Measurements from ENCODE around the gene CMPK2. TPM values are rescaled to one million over a fixed set of nuclear protein-coding genes. Genes with fewer than 3 reads are reported as not detected.

The CMPK2 gene
- total and polyA plus RNA-seq, 2 experiments from 2014 or later = 4.1 to 5.4 TPM

DNA sequence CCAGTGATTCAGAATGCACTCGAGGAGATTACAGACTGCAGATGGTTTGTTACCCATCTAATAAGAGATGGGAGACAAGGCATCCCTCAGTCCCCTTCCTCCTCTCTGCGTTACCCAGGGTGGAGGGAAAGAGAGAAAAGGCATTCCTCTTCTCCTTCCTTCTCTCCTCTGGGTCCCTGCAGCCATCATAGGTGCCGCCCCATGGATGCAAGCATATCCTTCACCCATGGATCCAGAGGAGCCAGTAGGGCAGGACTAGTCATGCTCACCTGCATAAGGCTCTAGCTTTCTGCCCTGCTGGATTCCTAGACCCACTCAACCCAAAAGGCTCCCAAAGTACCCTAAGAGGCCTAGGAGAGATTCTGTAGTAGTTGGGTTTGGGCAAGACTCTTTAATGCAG, 20.4 kb downstream of the CMPK2 start:
- H3K4me2 ChIP-seq = no peak overlapping the region
- H3K27ac ChIP-seq = no peak overlapping the region
- no peak overlapping the region for H2AFZ ChIP-seq
- WGBS (ENCODE audit: low lambda C conversion rate, missing lambda C conversion rate) = 75% methylated on average over 3 of the region's 3 CpGs
- H3K9me2 ChIP-seq (replicated peaks; ENCODE audit: insufficient read depth) = no peaks in the 10 kb centered on the region
- no peak overlapping the region for H3K4me3 ChIP-seq
- H3K27me3 ChIP-seq = no peaks in the 10 kb centered on the region
- DNase-seq (ENCODE audit: low spot score) = no peak
- peaks cover 25% of the 10 kb centered on the region for H3K9me3 ChIP-seq (ENCODE audit: low read depth)
- H4K20me1 ChIP-seq (ENCODE audit: insufficient read depth, poor library complexity, severe bottlenecking) = no peaks in the 10 kb centered on the region
- no peaks in the 10 kb centered on the region for H3K79me2 ChIP-seq
- no peaks in the 10 kb centered on the region for H3K36me3 ChIP-seq (replicated peaks; ENCODE audit: insufficient read depth, low read depth)
- H3K4me1 ChIP-seq (ENCODE audit: insufficient read depth) = no peaks in the 10 kb centered on the region
- TF ChIP-seq EZH2 (IDR thresholded peaks at IDR 0.05; ENCODE audit: borderline replicate concordance) (no peak), EZH2phosphoT487 (IDR thresholded peaks at IDR 0.05; ENCODE audit: low read depth, severe bottlenecking, unreplicated experiment) (no peak)
- TF ChIP-seq, protein P1, sequence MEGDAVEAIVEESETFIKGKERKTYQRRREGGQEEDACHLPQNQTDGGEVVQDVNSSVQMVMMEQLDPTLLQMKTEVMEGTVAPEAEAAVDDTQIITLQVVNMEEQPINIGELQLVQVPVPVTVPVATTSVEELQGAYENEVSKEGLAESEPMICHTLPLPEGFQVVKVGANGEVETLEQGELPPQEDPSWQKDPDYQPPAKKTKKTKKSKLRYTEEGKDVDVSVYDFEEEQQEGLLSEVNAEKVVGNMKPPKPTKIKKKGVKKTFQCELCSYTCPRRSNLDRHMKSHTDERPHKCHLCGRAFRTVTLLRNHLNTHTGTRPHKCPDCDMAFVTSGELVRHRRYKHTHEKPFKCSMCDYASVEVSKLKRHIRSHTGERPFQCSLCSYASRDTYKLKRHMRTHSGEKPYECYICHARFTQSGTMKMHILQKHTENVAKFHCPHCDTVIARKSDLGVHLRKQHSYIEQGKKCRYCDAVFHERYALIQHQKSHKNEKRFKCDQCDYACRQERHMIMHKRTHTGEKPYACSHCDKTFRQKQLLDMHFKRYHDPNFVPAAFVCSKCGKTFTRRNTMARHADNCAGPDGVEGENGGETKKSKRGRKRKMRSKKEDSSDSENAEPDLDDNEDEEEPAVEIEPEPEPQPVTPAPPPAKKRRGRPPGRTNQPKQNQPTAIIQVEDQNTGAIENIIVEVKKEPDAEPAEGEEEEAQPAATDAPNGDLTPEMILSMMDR (IDR thresholded peaks at IDR 0.05; ENCODE audit: poor library complexity) = no peak

DNA sequence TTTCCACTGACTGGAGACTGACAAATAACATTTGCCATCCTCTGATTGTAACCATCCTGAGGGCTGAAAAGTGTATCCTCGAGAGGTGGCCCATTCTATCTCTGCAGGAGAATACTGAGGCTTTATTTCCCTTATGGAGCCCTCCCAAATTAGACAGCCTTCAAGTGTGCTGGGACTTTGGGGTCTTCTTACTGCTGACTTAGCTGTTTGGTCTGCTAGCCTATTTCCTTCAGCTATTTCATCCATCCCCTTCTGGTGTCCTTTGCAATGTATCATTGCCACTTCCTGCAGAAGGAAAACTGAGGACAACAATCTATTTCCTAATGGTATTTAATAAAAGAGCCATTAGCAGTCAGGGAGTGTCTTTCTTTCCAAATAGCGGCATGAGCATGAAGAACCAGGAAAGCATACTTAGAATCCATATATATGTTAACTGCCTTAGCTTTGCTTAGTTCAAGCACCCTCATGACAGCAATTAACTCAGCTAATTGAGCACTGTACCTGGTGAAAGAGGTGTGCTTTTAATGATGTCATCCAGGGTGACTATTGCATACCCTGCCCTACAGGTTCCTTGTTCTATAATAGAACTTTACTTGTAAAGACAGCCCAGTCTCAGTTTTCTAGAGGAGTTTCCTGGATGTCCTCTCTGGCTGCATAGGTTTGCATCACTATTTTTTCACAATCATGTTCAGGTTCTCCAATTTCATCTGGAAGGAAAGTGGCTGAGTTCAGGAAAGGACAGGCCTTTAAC, 24.0 kb downstream of the CMPK2 start:
- no peak overlapping the region for H2AFZ ChIP-seq
- H3K27ac ChIP-seq = no peak overlapping the region
- TF ChIP-seq EZH2phosphoT487 (IDR thresholded peaks at IDR 0.05; ENCODE audit: low read depth, severe bottlenecking, unreplicated experiment) = no peak
- TF ChIP-seq, protein P1 (IDR thresholded peaks at IDR 0.05; ENCODE audit: poor library complexity) = no peak
- TF ChIP-seq EZH2 (IDR thresholded peaks at IDR 0.05; ENCODE audit: borderline replicate concordance) = no peak
- H3K79me2 ChIP-seq = no peaks in the 10 kb centered on the region
- no peak overlapping the region for H3K4me2 ChIP-seq
- WGBS (ENCODE audit: low lambda C conversion rate, missing lambda C conversion rate) = 83% methylated on average over 2 of the region's 2 CpGs
- peaks cover 25% of the 10 kb centered on the region for H3K9me3 ChIP-seq (ENCODE audit: low read depth)
- no peak for DNase-seq (ENCODE audit: low spot score)
- H3K4me1 ChIP-seq (ENCODE audit: insufficient read depth) = no peaks in the 10 kb centered on the region
- no peaks in the 10 kb centered on the region for H3K27me3 ChIP-seq
- no peaks in the 10 kb centered on the region for H3K36me3 ChIP-seq (replicated peaks; ENCODE audit: insufficient read depth, low read depth)
- H4K20me1 ChIP-seq (ENCODE audit: insufficient read depth, poor library complexity, severe bottlenecking) = no peaks in the 10 kb centered on the region
- no peak overlapping the region for H3K4me3 ChIP-seq
- no peaks in the 10 kb centered on the region for H3K9me2 ChIP-seq (replicated peaks; ENCODE audit: insufficient read depth)

DNA sequence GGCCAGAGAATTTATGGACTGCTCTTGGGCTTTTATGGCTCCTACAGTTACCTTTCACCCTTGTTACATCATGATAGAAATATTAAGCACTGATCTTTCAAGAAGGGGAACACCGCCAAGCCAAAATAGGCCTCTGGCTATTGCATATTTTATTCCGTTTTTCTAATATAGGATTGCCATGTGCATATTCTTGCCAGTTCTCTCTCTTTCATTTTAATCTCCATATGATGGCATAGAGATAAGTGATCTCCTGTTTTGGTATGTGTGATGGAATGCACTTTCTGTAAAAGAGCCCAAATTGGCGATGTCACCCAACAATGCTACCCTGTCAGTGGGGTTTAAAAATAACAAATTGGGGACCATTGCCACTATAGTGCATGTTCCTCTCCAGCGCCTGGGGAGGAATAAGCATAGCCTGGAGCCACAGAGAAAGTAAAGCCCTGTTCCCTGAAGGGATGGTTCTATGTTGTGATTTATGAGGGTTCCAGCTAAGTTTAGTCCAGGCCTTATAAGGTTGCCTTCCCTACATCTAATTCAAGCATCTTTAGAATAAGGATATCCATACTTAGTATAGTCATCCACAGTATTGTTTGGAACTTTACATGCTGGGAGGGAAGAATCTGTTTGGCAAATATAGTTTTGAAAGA, 26.9 kb downstream of the CMPK2 start:
- Histone ChIP-seq H3K9me2 (replicated peaks; ENCODE audit: insufficient read depth) (no peaks in the 10 kb centered on the region), H3K4me2 (no peak overlapping the region), H2AFZ (no peak overlapping the region), H3K36me3 (replicated peaks; ENCODE audit: insufficient read depth, low read depth) (no peaks in the 10 kb centered on the region), H3K27ac (no peak overlapping the region), H3K79me2 (no peaks in the 10 kb centered on the region), H3K27me3 (no peaks in the 10 kb centered on the region), H3K4me1 (ENCODE audit: insufficient read depth) (no peaks in the 10 kb centered on the region), H3K9me3 (ENCODE audit: low read depth) (no peaks in the 10 kb centered on the region), H4K20me1 (ENCODE audit: insufficient read depth, poor library complexity, severe bottlenecking) (no peaks in the 10 kb centered on the region), H3K4me3 (no peak overlapping the region)
- no peak for DNase-seq (ENCODE audit: low spot score)
- TF ChIP-seq EZH2phosphoT487 (IDR thresholded peaks at IDR 0.05; ENCODE audit: low read depth, severe bottlenecking, unreplicated experiment) (no peak), EZH2 (IDR thresholded peaks at IDR 0.05; ENCODE audit: borderline replicate concordance) (no peak)
- TF ChIP-seq, protein P1 (IDR thresholded peaks at IDR 0.05; ENCODE audit: poor library complexity) = no peak
- 86% methylated on average over 4 of the region's 4 CpGs for WGBS (ENCODE audit: low lambda C conversion rate, missing lambda C conversion rate)
